Stimulated activated CD4-positive, alpha-beta T cell treated with anti-CD3 and anti-CD28 coated beads, TNF-alpha, amount 100 ng/mL, for 4 hours (primary cell): ENCODE measurements around the gene OSBPL5.

ENCODE experiments used
- DNase-seq, 3 experiments: peaks; one replicate each; pipeline ENCODE4 v3.0.0-alpha.2; 2020; ENCODE audit warnings: low read depth in 3 of 3

The OSBPL5 gene

GRCh38 chr11:3096909-3097530 lies 68.1 kb downstream of the OSBPL5 start:
- DNase-seq = no peak

GRCh38 chr11:3095712-3096361 lies 69.3 kb downstream of the OSBPL5 start:
- DNase-seq = no peak

- DNase-seq = no peak
Measured at GRCh38 chr11:3094223-3094824, 70.8 kb downstream of the OSBPL5 start.

- no peak for DNase-seq
Measured at GRCh38 chr11:3093281-3094191, 71.6 kb downstream of the OSBPL5 start.

GRCh38 chr11:3092603-3093141 lies 72.4 kb downstream of the OSBPL5 start:
- DNase-seq = no peak

GRCh38 chr11:3091846-3092602 lies 73.1 kb downstream of the OSBPL5 start:
- peak; percentile 53 to 55 (median 53) for DNase-seq

- no peak for DNase-seq
Measured at GRCh38 chr11:3091081-3091845, 73.8 kb downstream of the OSBPL5 start.

GRCh38 chr11:3090096-3090901 lies 74.8 kb downstream of the OSBPL5 start:
- DNase-seq = no peak

GRCh38 chr11:3089236-3090061 lies 75.7 kb downstream of the OSBPL5 start:
- no peak for DNase-seq

- DNase-seq = no peak
Measured at GRCh38 chr11:3088806-3089205, 76.3 kb downstream of the OSBPL5 start.

GRCh38 chr11:3087821-3088800 lies 77.0 kb downstream of the OSBPL5 start:
- DNase-seq = no peak

GRCh38 chr11:3087373-3087772 lies 77.7 kb downstream of the OSBPL5 start:
- DNase-seq = no peak

GRCh38 chr11:3086671-3087150 lies 78.4 kb downstream of the OSBPL5 start:
- DNase-seq = no peak

GRCh38 chr11:3086114-3086513 lies 79.0 kb downstream of the OSBPL5 start:
- no peak for DNase-seq

- no peak for DNase-seq
Measured at GRCh38 chr11:3085052-3085451, 80.1 kb downstream of the OSBPL5 start.

GRCh38 chr11:3083321-3083720 lies 81.8 kb downstream of the OSBPL5 start:
- DNase-seq = no peak

GRCh38 chr11:3081386-3081751 lies 83.7 kb downstream of the OSBPL5 start:
- DNase-seq = no peak
